ENCODE data around the gene RNF43.
"Not testable (repeated sequence)": the region's sequence is repeated elsewhere in the genome, so short reads cannot be mapped to it uniquely, and the experiment has no call there.

RNF43 gene

DNA sequence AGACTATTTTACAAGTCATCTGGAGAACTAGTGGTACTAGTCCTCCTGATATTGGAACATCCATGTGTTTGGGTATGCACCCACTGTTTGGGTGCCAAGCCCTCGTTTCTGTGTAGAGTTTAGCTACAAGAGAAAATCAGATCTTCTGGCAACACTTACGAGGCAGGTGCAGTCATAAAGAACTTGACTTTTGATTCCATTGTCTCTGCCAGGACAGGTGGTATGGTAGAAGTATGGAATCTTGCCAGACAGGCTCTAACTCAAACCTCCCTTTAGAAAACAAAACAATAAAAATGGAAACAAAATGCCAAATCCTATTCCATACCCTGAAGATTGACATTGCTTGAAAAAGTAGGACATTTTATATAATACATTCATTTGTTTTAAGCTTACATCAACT is 16.0 kb downstream of the RNF43 start:
- TF ChIP-seq, protein P1, sequence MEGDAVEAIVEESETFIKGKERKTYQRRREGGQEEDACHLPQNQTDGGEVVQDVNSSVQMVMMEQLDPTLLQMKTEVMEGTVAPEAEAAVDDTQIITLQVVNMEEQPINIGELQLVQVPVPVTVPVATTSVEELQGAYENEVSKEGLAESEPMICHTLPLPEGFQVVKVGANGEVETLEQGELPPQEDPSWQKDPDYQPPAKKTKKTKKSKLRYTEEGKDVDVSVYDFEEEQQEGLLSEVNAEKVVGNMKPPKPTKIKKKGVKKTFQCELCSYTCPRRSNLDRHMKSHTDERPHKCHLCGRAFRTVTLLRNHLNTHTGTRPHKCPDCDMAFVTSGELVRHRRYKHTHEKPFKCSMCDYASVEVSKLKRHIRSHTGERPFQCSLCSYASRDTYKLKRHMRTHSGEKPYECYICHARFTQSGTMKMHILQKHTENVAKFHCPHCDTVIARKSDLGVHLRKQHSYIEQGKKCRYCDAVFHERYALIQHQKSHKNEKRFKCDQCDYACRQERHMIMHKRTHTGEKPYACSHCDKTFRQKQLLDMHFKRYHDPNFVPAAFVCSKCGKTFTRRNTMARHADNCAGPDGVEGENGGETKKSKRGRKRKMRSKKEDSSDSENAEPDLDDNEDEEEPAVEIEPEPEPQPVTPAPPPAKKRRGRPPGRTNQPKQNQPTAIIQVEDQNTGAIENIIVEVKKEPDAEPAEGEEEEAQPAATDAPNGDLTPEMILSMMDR (IDR thresholded peaks at IDR 0.05; ENCODE audit: borderline replicate concordance, control extremely low read depth, extremely low read depth, insufficient read depth, missing control alignments) = no peak
- no peak for DNase-seq (ENCODE audit: low spot score)
- in situ Hi-C loops (cut with MboI; ENCODE audit: low sequenced_read_pairs, unreplicated experiment) = no loop called here

DNA sequence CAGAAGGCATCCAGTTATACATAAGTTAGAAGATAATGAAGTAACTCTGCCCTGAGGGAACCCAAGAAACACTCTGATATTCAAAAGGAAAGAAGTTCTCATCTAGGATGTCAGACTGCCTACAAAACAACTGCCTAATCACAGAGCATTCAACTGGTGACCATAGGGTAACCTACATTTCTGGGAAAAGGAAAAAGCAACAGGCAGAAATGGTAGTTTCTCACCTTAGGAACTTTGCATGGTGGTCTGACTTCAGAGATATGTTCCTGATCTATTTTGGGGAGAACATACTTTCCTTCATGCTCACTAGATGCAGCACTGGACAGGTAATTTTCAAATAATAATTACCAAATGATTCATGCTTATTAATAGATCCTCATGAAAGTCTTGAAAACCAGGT is 16.5 kb downstream of the RNF43 start:
- no peak for DNase-seq (ENCODE audit: low spot score)
- TF ChIP-seq, protein P1 (IDR thresholded peaks at IDR 0.05; ENCODE audit: borderline replicate concordance, control extremely low read depth, extremely low read depth, insufficient read depth, missing control alignments) = no peak
- in situ Hi-C loops (cut with MboI; ENCODE audit: low sequenced_read_pairs, unreplicated experiment) = no loop called here

DNA sequence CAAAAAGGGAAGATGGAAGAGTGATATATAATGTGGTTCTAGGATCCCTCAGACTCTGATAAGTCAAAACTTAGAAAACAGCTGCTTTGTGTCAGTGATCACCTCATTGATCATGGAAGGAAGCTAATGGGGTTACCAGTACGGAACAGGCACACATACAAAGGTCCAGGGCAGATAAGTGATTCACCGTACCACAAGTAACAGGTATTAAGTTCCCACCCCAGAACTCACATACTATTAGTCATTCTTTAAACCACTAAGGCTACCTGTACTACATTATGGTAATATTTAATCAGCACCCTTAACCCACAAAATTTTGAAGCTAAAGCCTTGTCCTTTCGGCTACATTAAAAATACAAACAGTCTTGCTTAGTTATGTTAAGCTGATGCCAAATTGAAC is 17.4 kb downstream of the RNF43 start:
- no peak for DNase-seq (ENCODE audit: low spot score)
- in situ Hi-C loops (cut with MboI; ENCODE audit: low sequenced_read_pairs, unreplicated experiment) = no loop called here
- TF ChIP-seq, protein P1 (IDR thresholded peaks at IDR 0.05; ENCODE audit: borderline replicate concordance, control extremely low read depth, extremely low read depth, insufficient read depth, missing control alignments) = no peak

DNA sequence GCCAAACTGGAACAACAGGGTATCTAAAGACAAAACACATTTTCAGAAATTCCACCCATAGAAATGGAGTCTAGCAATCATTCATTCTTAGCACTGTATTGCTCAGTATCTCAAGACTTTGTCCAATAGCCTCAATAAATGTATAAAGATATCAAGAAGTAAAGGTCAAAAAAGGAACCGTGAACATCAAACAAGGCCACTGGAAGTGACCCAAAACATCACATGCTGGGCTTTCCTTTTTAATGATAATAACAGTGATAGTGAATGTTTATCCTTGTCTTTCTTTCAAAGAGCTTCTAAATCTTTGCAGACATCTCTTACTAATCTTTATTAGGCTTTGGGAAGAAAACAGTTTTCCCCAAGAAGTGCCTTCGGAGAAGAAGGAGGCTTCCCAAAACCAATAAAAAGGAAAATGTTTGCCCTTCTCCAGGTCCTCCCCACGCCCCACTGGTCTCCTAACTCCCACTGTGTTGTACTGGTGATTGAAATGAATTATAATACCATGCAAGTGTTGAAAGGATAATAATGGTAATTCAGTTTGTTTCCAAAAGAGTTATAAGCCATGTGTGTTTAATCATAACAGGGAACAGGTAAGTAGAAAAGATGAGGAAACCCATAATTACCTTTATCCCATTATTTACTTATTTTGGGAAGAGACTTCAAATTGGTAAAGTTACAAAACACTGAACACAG is 18.6 kb downstream of the RNF43 start:
- in situ Hi-C loops (cut with MboI; ENCODE audit: low sequenced_read_pairs, unreplicated experiment) = no loop called here
- TF ChIP-seq, protein P1 (IDR thresholded peaks at IDR 0.05; ENCODE audit: borderline replicate concordance, control extremely low read depth, extremely low read depth, insufficient read depth, missing control alignments) = no peak

DNA sequence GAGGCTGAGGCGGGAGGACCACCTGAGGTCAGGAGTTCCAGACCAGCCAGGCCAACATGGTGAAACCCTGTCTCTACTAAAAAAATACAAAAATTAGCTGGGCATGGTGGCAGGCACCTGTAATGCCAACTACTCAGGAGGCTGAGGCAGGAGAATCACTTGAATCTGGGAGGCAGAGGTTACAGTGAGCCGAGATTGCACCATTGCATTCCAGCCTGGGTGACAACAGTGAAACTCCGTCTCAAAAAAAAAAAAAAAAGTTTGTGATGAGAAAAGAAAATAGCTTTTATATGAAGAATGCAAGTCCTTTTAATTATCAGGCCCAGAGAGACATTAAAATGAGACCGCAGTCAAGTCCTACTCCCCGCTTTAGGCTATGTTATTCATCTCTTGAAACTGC is 19.9 kb downstream of the RNF43 start:
- in situ Hi-C loops (cut with MboI; ENCODE audit: low sequenced_read_pairs, unreplicated experiment); DNase-seq (ENCODE audit: low spot score): not testable (repeated sequence)

More for the DNA sequence above, 18.6 kb downstream of the RNF43 start:
- no peak for DNase-seq (ENCODE audit: low spot score)

DNA sequence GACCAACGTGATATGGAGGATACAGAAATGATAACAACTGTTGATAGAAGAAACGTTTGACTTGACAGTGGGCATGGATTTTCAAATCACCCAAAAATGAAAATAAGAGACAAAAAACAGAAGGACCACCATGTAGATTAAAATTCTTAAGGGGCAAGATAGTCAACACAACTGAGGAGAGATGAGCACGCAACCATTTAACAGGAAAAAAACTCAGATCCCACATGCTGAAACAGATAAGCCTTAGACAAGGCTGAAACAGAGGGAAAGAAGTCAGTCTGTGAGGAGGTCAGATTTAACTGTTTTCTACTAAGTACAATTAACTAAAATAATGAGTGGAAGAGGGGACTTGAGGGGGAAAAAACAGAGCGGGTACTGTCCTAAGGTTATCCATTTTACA is 21.2 kb downstream of the RNF43 start:
- DNase-seq (ENCODE audit: low spot score) = no peak
- in situ Hi-C loops (cut with MboI; ENCODE audit: low sequenced_read_pairs, unreplicated experiment) = no loop called here
- TF ChIP-seq, protein P1 (IDR thresholded peaks at IDR 0.05; ENCODE audit: borderline replicate concordance, control extremely low read depth, extremely low read depth, insufficient read depth, missing control alignments) = no peak

DNA sequence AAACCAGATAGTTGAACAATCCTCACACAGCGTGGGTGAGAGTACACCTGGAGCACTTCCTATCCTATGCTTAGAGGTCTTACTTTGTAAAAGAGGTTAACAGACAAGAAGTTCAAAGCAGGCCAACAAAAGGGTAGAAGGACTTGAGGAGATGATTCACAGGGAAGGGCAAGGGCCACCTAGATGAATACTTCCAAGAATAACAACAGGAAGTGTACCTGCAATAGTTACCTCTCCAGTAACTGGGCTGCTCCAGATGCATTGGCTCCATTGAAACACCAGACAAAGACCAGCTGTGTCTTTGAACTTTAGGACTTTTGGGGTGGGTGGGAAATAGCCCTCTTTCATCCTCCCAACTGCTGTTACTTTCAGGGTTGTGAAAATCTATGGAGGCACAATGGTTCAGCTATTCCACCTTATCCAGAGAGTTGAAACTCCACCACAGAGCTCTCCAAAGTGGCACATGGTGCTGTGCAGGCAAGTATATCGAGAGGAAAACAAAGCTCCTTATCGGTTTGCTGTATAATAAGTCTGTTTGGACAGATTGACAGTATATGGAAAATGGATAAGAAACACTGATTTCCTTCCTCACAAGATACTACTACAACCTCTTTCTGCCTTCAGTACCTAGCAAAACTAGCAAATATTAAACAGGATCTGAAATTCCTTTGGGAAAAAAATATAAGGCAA is 22.7 kb downstream of the RNF43 start:
- DNase-seq (ENCODE audit: low spot score) = no peak
- TF ChIP-seq, protein P1 (IDR thresholded peaks at IDR 0.05; ENCODE audit: borderline replicate concordance, control extremely low read depth, extremely low read depth, insufficient read depth, missing control alignments) = no peak
- in situ Hi-C loops (cut with MboI; ENCODE audit: low sequenced_read_pairs, unreplicated experiment) = no loop called here
